ENCODE data around the gene FAM107B.

GRCh38 chr10:14548474-14548873, 226.2 kb downstream of the FAM107B start:
- TF ChIP-seq, protein P1, sequence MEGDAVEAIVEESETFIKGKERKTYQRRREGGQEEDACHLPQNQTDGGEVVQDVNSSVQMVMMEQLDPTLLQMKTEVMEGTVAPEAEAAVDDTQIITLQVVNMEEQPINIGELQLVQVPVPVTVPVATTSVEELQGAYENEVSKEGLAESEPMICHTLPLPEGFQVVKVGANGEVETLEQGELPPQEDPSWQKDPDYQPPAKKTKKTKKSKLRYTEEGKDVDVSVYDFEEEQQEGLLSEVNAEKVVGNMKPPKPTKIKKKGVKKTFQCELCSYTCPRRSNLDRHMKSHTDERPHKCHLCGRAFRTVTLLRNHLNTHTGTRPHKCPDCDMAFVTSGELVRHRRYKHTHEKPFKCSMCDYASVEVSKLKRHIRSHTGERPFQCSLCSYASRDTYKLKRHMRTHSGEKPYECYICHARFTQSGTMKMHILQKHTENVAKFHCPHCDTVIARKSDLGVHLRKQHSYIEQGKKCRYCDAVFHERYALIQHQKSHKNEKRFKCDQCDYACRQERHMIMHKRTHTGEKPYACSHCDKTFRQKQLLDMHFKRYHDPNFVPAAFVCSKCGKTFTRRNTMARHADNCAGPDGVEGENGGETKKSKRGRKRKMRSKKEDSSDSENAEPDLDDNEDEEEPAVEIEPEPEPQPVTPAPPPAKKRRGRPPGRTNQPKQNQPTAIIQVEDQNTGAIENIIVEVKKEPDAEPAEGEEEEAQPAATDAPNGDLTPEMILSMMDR (IDR thresholded peaks at IDR 0.05): no peak
- no peak for TF ChIP-seq POLR2A (IDR thresholded peaks at IDR 0.05)

Measured in thyroid gland (tissue), 4 donors.